ENCODE measurements around the gene RPP14.

DNA sequence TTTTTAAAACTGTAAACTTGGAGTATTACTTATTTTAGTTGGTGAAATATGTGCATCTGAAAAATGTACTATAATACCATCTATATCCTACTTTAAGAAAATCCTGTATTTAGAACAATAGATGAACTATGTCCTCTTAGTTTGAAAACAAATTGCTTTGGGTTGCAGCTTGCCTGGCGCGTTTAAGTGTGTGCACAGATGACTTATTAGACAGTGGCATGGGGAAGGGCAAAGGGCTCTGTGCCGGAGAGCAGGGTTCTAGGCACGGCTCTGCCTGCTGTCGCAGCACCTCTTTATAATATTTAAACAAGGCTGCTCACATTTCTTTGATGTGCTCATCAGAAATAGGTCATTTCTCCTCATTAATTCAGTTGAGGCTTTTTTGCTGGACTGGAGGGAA is 36.6 kb downstream of the RPP14 start:
- TF ChIP-seq, protein P1, sequence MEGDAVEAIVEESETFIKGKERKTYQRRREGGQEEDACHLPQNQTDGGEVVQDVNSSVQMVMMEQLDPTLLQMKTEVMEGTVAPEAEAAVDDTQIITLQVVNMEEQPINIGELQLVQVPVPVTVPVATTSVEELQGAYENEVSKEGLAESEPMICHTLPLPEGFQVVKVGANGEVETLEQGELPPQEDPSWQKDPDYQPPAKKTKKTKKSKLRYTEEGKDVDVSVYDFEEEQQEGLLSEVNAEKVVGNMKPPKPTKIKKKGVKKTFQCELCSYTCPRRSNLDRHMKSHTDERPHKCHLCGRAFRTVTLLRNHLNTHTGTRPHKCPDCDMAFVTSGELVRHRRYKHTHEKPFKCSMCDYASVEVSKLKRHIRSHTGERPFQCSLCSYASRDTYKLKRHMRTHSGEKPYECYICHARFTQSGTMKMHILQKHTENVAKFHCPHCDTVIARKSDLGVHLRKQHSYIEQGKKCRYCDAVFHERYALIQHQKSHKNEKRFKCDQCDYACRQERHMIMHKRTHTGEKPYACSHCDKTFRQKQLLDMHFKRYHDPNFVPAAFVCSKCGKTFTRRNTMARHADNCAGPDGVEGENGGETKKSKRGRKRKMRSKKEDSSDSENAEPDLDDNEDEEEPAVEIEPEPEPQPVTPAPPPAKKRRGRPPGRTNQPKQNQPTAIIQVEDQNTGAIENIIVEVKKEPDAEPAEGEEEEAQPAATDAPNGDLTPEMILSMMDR (IDR thresholded peaks at IDR 0.05) = no peak
- TF ChIP-seq HDAC2 (IDR thresholded peaks at IDR 0.05) (no peak), POLR2A (IDR thresholded peaks at IDR 0.05; ENCODE audit: low read length) (no peak), EHMT2 (IDR thresholded peaks at IDR 0.05; ENCODE audit: low read depth) (no peak), BHLHE40 (IDR thresholded peaks at IDR 0.05; ENCODE audit: low read depth, low read length) (no peak)
- TF ChIP-seq, protein P2, sequence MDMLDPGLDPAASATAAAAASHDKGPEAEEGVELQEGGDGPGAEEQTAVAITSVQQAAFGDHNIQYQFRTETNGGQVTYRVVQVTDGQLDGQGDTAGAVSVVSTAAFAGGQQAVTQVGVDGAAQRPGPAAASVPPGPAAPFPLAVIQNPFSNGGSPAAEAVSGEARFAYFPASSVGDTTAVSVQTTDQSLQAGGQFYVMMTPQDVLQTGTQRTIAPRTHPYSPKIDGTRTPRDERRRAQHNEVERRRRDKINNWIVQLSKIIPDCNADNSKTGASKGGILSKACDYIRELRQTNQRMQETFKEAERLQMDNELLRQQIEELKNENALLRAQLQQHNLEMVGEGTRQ (IDR thresholded peaks at IDR 0.05) = no peak
- TF ChIP-seq, protein P3, sequence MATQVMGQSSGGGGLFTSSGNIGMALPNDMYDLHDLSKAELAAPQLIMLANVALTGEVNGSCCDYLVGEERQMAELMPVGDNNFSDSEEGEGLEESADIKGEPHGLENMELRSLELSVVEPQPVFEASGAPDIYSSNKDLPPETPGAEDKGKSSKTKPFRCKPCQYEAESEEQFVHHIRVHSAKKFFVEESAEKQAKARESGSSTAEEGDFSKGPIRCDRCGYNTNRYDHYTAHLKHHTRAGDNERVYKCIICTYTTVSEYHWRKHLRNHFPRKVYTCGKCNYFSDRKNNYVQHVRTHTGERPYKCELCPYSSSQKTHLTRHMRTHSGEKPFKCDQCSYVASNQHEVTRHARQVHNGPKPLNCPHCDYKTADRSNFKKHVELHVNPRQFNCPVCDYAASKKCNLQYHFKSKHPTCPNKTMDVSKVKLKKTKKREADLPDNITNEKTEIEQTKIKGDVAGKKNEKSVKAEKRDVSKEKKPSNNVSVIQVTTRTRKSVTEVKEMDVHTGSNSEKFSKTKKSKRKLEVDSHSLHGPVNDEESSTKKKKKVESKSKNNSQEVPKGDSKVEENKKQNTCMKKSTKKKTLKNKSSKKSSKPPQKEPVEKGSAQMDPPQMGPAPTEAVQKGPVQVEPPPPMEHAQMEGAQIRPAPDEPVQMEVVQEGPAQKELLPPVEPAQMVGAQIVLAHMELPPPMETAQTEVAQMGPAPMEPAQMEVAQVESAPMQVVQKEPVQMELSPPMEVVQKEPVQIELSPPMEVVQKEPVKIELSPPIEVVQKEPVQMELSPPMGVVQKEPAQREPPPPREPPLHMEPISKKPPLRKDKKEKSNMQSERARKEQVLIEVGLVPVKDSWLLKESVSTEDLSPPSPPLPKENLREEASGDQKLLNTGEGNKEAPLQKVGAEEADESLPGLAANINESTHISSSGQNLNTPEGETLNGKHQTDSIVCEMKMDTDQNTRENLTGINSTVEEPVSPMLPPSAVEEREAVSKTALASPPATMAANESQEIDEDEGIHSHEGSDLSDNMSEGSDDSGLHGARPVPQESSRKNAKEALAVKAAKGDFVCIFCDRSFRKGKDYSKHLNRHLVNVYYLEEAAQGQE (IDR thresholded peaks at IDR 0.05) = no peak
- TF ChIP-seq, protein P4, sequence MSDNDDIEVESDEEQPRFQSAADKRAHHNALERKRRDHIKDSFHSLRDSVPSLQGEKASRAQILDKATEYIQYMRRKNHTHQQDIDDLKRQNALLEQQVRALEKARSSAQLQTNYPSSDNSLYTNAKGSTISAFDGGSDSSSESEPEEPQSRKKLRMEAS (IDR thresholded peaks at IDR 0.05) = no peak
